GM23338 (cell line): ENCODE results near the gene HEXB.

ENCODE experiments used
- EZH2phosphoT487 ChIP-seq: fragments of 200-600 bp; sonication (generic); IDR thresholded peaks from one replicate; pipeline ENCODE4 v1.8.1; 2018; ENCODE audit warnings: antibody characterized with exemption; ENCODE audit not compliant: unreplicated experiment
- JUNB ChIP-seq: IDR thresholded peaks from one replicate; pipeline ENCODE4 v1.6.1; 2016; ENCODE audit warnings: antibody characterized with exemption; ENCODE audit not compliant: unreplicated experiment
- ZNF114 ChIP-seq: fragments of 250-450 bp; sonication (Bioruptor Pico); IDR thresholded peaks from 2 replicates; pipeline ENCODE4 v1.5.0; 2020; ENCODE audit warnings: mild to moderate bottlenecking, moderate library complexity
- TF ChIP-seq, protein P1 (sequence below), 2 experiments: fragments of 200-600 bp in 1 of 2; sonication (generic) in 1 of 2; conservative IDR thresholded peaks; 2 replicates each; pipeline versions ENCODE4 v1.5.1 to v1.6.1; 2016 to 2017; ENCODE audit warnings: antibody characterized with exemption in 2 of 2, low read depth in 2 of 2, mild to moderate bottlenecking in 2 of 2, moderate library complexity in 1 of 2

DNA sequence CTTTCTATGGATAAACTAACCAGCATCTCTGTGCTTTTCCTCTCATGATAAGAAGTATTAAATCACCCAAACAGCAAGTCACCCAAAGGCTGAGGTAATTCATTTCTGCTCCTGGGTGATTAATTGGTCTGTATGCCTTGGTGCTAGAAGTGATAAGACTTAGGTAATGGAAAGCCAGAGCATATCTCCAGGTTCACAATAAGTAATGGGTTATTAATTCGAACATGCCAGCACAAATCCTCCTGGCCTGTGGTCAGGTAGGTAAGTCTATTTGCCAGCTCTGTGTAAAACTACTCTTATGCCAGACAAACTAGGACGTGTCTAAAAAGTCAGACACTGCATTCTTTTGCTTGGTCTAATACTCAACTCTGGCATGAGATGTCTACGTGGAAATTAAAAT is 33.3 kb upstream of the HEXB start:
- TF ChIP-seq, protein P1, sequence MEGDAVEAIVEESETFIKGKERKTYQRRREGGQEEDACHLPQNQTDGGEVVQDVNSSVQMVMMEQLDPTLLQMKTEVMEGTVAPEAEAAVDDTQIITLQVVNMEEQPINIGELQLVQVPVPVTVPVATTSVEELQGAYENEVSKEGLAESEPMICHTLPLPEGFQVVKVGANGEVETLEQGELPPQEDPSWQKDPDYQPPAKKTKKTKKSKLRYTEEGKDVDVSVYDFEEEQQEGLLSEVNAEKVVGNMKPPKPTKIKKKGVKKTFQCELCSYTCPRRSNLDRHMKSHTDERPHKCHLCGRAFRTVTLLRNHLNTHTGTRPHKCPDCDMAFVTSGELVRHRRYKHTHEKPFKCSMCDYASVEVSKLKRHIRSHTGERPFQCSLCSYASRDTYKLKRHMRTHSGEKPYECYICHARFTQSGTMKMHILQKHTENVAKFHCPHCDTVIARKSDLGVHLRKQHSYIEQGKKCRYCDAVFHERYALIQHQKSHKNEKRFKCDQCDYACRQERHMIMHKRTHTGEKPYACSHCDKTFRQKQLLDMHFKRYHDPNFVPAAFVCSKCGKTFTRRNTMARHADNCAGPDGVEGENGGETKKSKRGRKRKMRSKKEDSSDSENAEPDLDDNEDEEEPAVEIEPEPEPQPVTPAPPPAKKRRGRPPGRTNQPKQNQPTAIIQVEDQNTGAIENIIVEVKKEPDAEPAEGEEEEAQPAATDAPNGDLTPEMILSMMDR (conservative IDR thresholded peaks at IDR 0.05; ENCODE audit: low read depth in 2 of 2): no peak
- TF ChIP-seq EZH2phosphoT487: no peak
- TF ChIP-seq JUNB: no peak
- no peak for TF ChIP-seq ZNF114
